ENCODE measurements around the gene TIMP2. TPM values are rescaled to one million over a fixed set of nuclear protein-coding genes. Genes with fewer than 3 reads are reported as not detected.

The TIMP2 gene
- total RNA-seq, 1 experiment from 2014 or later: 64.8 TPM

GRCh38 chr17:78826836-78827509 lies 98.2 kb downstream of the TIMP2 start:
- TF ChIP-seq YY1 (IDR thresholded peaks at IDR 0.05; ENCODE audit: extremely low read depth, insufficient replicate concordance, low read depth, low read length) (no peak), REST (IDR thresholded peaks at IDR 0.05; ENCODE audit: low read depth) (no peak), POLR2AphosphoS5 (IDR thresholded peaks at IDR 0.05; ENCODE audit: low read depth, low read length) (no peak), SIN3A (IDR thresholded peaks at IDR 0.05; ENCODE audit: low read depth) (no peak), CTCF (IDR thresholded peaks at IDR 0.05 in 2 of 3, conservative IDR thresholded peaks at IDR 0.05 in 1 of 3; ENCODE audit: borderline replicate concordance in 1 of 3, insufficient read depth in 1 of 3, low read depth in 2 of 3, low read length in 2 of 3) (no peak)
- RAD21 ChIA-PET (ENCODE audit: low non-redundant PET in 1 of 2, low total read pairs in 2 of 2, uncharacterized antibody in 2 of 2, unreplicated experiment in 2 of 2): no interaction called here
- CTCF ChIA-PET: no interaction called here
- Histone ChIP-seq H3K9ac (ENCODE audit: low read length) (no peak overlapping the region), H3K4me1 (ENCODE audit: control insufficient read depth in 1 of 2, insufficient read depth in 2 of 2, low read length in 2 of 2) (no peaks in the 10 kb centered on the region), H4K20me1 (ENCODE audit: insufficient read depth) (peaks cover 20% of the 10 kb centered on the region; the same call in 1 of the 2 replicates), H3K9me2 (ENCODE audit: insufficient read depth) (no peaks in the 10 kb centered on the region), H3K27ac (ENCODE audit: low read depth, low read length) (no peak overlapping the region), H3K9me3 (ENCODE audit: control insufficient read depth in 1 of 2, insufficient read depth in 1 of 2, low read depth in 1 of 2, low read length in 2 of 2) (no peaks in the 10 kb centered on the region), H3K4me2 (ENCODE audit: low read length) (no peak overlapping the region), H2AFZ (ENCODE audit: low read depth, low read length, poor library complexity, severe bottlenecking) (no peak overlapping the region), H3K4me3 (replicated peaks in 1 of 2; ENCODE audit: low read depth in 1 of 2, low read length in 2 of 2) (no peak overlapping the region), H3K36me3 (ENCODE audit: control insufficient read depth in 1 of 2, insufficient read depth in 2 of 2, low read length in 2 of 2) (peaks cover 72 to 95% of the 10 kb centered on the region in 2 experiments), H3K79me2 (ENCODE audit: insufficient read depth, low read length) (peaks cover 91% of the 10 kb centered on the region), H3K27me3 (ENCODE audit: insufficient read depth, low read length) (no peaks in the 10 kb centered on the region)
- no peak for ATAC-seq
- POLR2A ChIA-PET: no interaction called here
- no TSS peak for BruUV-seq (replicated peaks)
- intact Hi-C loops (cut with micrococcal nuclease): no loop called here
- no peak for DNase-seq (ENCODE audit: low read depth, low spot score)

All from HCT116 (cell line).